ENCODE data around the gene NKD1. TPM values are rescaled to one million over a fixed set of nuclear protein-coding genes. Genes with fewer than 3 reads are reported as not detected.

Gene NKD1
- total RNA-seq, 6 donors from 2014 or later, result 9.9 to 59.7 (median 21.4) TPM

GRCh38 chr16:50641818-50642187, 93.6 kb downstream of the NKD1 start:
- ATAC-seq (ENCODE audit: low FRiP score in 2 of 2) (no peak), DNase-seq (no peak)
- H3K27me3 ChIP-seq, result no peaks in the 10 kb centered on the region
- no peaks in the 10 kb centered on the region for H3K36me3 ChIP-seq
- no peak overlapping the region for H3K27ac ChIP-seq
- TF ChIP-seq CTCF (IDR thresholded peaks at IDR 0.05), result no peak
- no peak for TF ChIP-seq POLR2A (IDR thresholded peaks at IDR 0.05)
- no peak for TF ChIP-seq EP300 (IDR thresholded peaks at IDR 0.05)
- peaks cover 0 to 3% (median 0%) of the 10 kb centered on the region in 4 donors for H3K4me1 ChIP-seq
- no peaks in the 10 kb centered on the region for H3K9me3 ChIP-seq
- WGBS, 2 donors, result 88 to 91% methylated on average over 4 of the region's 4 CpGs
- no peak overlapping the region for H3K4me3 ChIP-seq

- Histone ChIP-seq H3K4me1 (peaks cover 0 to 3% (median 0%) of the 10 kb centered on the region in 4 donors), H3K27ac (no peak overlapping the region), H3K27me3 (no peaks in the 10 kb centered on the region), H3K36me3 (no peaks in the 10 kb centered on the region), H3K9me3 (no peaks in the 10 kb centered on the region), H3K4me3 (no peak overlapping the region)
- no peak for TF ChIP-seq POLR2AphosphoS5 (IDR thresholded peaks at IDR 0.05)
- no peak for TF ChIP-seq EP300 (IDR thresholded peaks at IDR 0.05)
- no peak for TF ChIP-seq POLR2A (IDR thresholded peaks at IDR 0.05)
- no peak for TF ChIP-seq CTCF (IDR thresholded peaks at IDR 0.05)
- DNase-seq, result no peak
- ATAC-seq (ENCODE audit: low FRiP score in 2 of 2), result no peak
- 95 to 96% methylated on average over 5 of the region's 5 CpGs for WGBS, 2 donors
Measured at GRCh38 chr16:50642349-50642748, 94.2 kb downstream of the NKD1 start.

GRCh38 chr16:50643192-50643591, 95.0 kb downstream of the NKD1 start:
- H3K27me3 ChIP-seq, result no peaks in the 10 kb centered on the region
- H3K4me1 ChIP-seq, result peaks cover 0 to 3% (median 0%) of the 10 kb centered on the region in 4 donors
- H3K9me3 ChIP-seq, result no peaks in the 10 kb centered on the region
- ATAC-seq (ENCODE audit: low FRiP score in 2 of 2) (no peak), DNase-seq (no peak)
- 66 to 75% methylated on average over 2 to 4 of the region's 4 CpGs for WGBS, 2 donors
- no peak overlapping the region for H3K27ac ChIP-seq
- no peak overlapping the region for H3K4me3 ChIP-seq
- no peaks in the 10 kb centered on the region for H3K36me3 ChIP-seq
- no peak for TF ChIP-seq POLR2AphosphoS5 (IDR thresholded peaks at IDR 0.05)
- TF ChIP-seq POLR2A (IDR thresholded peaks at IDR 0.05), result no peak
- no peak for TF ChIP-seq EP300 (IDR thresholded peaks at IDR 0.05)
- no peak for TF ChIP-seq CTCF (IDR thresholded peaks at IDR 0.05)

GRCh38 chr16:50644245-50644644, 96.0 kb downstream of the NKD1 start:
- WGBS, 2 donors, result 82% methylated on average over 4 to 5 of the region's 5 CpGs
- Histone ChIP-seq H3K36me3 (no peaks in the 10 kb centered on the region), H3K27ac (no peak overlapping the region), H3K9me3 (no peaks in the 10 kb centered on the region), H3K4me1 (peaks cover 0 to 3% (median 0%) of the 10 kb centered on the region in 4 donors), H3K27me3 (no peaks in the 10 kb centered on the region), H3K4me3 (no peak overlapping the region)
- no peak for ATAC-seq (ENCODE audit: low FRiP score in 2 of 2)
- no peak for DNase-seq
- TF ChIP-seq CTCF (IDR thresholded peaks at IDR 0.05) (no peak), EP300 (IDR thresholded peaks at IDR 0.05) (no peak), POLR2AphosphoS5 (IDR thresholded peaks at IDR 0.05) (no peak), POLR2A (IDR thresholded peaks at IDR 0.05) (no peak)

- Histone ChIP-seq H3K27ac (no peak overlapping the region), H3K4me3 (no peak overlapping the region), H3K36me3 (no peaks in the 10 kb centered on the region), H3K9me3 (no peaks in the 10 kb centered on the region), H3K4me1 (peaks cover 0 to 3% (median 0%) of the 10 kb centered on the region in 4 donors), H3K27me3 (no peaks in the 10 kb centered on the region)
- ATAC-seq (ENCODE audit: low FRiP score in 2 of 2), result peak in 1 of 2 donors; percentile 37
- 41 to 43% methylated on average over 6 of the region's 6 CpGs for WGBS, 2 donors
- peak in 4 of 6 experiments; percentile 12 to 38 (median 21) for TF ChIP-seq CTCF (IDR thresholded peaks at IDR 0.05)
- TF ChIP-seq POLR2A (IDR thresholded peaks at IDR 0.05), result no peak
- DNase-seq, result no peak
Measured at GRCh38 chr16:50644729-50645128, 96.5 kb downstream of the NKD1 start.
